SK-N-SH (cell line): ENCODE results near the gene POLR1D.

ENCODE experiments used
- EZH2phosphoT487 ChIP-seq: fragments of 200-600 bp; sonication (generic); IDR thresholded peaks from 2 replicates; pipeline ENCODE4 v1.6.1; 2017; ENCODE audit warnings: low read depth, mixed run types, mild to moderate bottlenecking, antibody characterized with exemption, moderate library complexity, borderline replicate concordance
- NFIC ChIP-seq: IDR thresholded peaks from 2 replicates; pipeline ENCODE4 v1.4.0; 2012; ENCODE audit warnings: borderline replicate concordance
- POLR2AphosphoS5 ChIP-seq: IDR thresholded peaks from 2 replicates; pipeline ENCODE4 v1.6.1; 2012; ENCODE audit warnings: low read depth, low read length
- RFX5 ChIP-seq: IDR thresholded peaks from 2 replicates; pipeline ENCODE4 v1.6.1; 2012; ENCODE audit warnings: mild to moderate bottlenecking, improper control_type of control experiment, low read length
- TEAD4 ChIP-seq: IDR thresholded peaks from 2 replicates; pipeline ENCODE4 v1.4.0; 2012; ENCODE audit warnings: mild to moderate bottlenecking, borderline replicate concordance; ENCODE audit not compliant: insufficient read depth
- YY1 ChIP-seq: IDR thresholded peaks from 2 replicates; pipeline ENCODE4 v1.4.0; 2012; ENCODE audit warnings: low read depth, mild to moderate bottlenecking
- TF ChIP-seq, protein P1 (sequence below): fragments of 200-600 bp; sonication (generic); IDR thresholded peaks from 2 replicates; pipeline ENCODE4 v1.6.1; 2017; ENCODE audit warnings: antibody characterized with exemption, mild to moderate bottlenecking, moderate library complexity

DNA sequence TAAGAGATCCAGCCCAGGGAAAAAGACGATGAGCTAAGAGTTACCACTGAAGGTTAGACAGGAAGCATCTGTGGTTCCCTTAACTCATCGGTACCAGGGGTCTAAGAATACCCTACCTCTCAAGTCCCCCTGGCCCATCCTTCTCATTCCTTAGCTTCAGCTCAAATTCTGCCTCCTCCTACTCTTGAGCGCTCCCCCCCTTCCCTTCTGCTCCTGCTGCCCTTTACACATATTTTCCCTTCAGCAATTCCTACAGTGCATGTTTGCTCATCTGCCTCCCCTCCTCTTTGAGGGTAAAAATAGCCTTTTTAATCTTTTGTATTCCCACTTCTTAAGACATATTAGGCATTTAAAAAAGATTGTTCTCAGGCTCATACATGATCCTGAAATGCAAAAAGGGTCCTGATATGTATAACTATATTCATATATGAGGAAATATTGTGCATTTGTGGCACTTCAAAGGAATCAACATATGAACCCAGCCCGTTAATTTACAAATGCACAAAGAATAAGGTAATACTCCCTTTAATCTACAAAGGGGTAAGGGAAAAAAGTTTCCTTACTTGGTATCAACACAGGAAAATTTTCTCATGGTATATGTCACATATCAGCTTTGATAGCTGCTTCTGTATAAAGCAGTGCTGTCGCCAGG is 34.5 kb upstream of the POLR1D start:
- TF ChIP-seq POLR2AphosphoS5 (no peak), YY1 (no peak), TEAD4 (no peak), NFIC (no peak), EZH2phosphoT487 (no peak), RFX5 (no peak)
- TF ChIP-seq, protein P1, sequence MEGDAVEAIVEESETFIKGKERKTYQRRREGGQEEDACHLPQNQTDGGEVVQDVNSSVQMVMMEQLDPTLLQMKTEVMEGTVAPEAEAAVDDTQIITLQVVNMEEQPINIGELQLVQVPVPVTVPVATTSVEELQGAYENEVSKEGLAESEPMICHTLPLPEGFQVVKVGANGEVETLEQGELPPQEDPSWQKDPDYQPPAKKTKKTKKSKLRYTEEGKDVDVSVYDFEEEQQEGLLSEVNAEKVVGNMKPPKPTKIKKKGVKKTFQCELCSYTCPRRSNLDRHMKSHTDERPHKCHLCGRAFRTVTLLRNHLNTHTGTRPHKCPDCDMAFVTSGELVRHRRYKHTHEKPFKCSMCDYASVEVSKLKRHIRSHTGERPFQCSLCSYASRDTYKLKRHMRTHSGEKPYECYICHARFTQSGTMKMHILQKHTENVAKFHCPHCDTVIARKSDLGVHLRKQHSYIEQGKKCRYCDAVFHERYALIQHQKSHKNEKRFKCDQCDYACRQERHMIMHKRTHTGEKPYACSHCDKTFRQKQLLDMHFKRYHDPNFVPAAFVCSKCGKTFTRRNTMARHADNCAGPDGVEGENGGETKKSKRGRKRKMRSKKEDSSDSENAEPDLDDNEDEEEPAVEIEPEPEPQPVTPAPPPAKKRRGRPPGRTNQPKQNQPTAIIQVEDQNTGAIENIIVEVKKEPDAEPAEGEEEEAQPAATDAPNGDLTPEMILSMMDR: no peak
